Endothelial cell (in vitro differentiated cells): ENCODE data around the gene PKIG. TPM values are rescaled to one million over a fixed set of nuclear protein-coding genes. Genes with fewer than 3 reads are reported as not detected.

Experiments
- DNase-seq: peaks from one replicate; pipeline ENCODE4 v3.0.0; 2021; ENCODE audit warnings: low spot score
- H3K27ac Mint-ChIP-seq: one replicate; pipeline ENCODE4 v1.8.0; 2021; ENCODE audit warnings: mixed read lengths, inconsistent platforms; ENCODE audit not compliant: unreplicated experiment
- H3K27me3 Mint-ChIP-seq: one replicate; pipeline ENCODE4 v1.8.0; 2021; ENCODE audit warnings: mild to moderate bottlenecking, moderate library complexity, mixed read lengths, inconsistent platforms; ENCODE audit not compliant: unreplicated experiment
- H3K36me3 Mint-ChIP-seq: one replicate; pipeline ENCODE4 v1.8.0; 2021; ENCODE audit warnings: mild to moderate bottlenecking, low read depth, mixed read lengths, inconsistent platforms; ENCODE audit not compliant: unreplicated experiment
- H3K4me1 Mint-ChIP-seq: one replicate; pipeline ENCODE4 v1.8.0; 2021; ENCODE audit warnings: mild to moderate bottlenecking, mixed read lengths, inconsistent platforms; ENCODE audit not compliant: unreplicated experiment
- H3K4me3 Mint-ChIP-seq: one replicate; pipeline ENCODE4 v1.8.0; 2021; ENCODE audit warnings: mild to moderate bottlenecking, mixed read lengths, inconsistent platforms; ENCODE audit not compliant: unreplicated experiment
- H3K9me3 Mint-ChIP-seq: one replicate; pipeline ENCODE4 v1.8.0; 2021; ENCODE audit warnings: mixed read lengths, inconsistent platforms; ENCODE audit not compliant: unreplicated experiment
- CTCF ChIP-seq: fragments of 200-600 bp; sonication (generic); IDR thresholded peaks from one replicate; pipeline ENCODE4 v1.5.0; 2021; ENCODE audit warnings: antibody characterized with exemption; ENCODE audit not compliant: unreplicated experiment
- total RNA-seq: library from RNA; stranded (reverse); fragmentation: NEBNext Ultra II Directional; extraction: Animal tissue kit (Norgen Biotek cat#: 25700); gene quantifications from one replicate; pipeline ENCODE4 v1.2.1, GENCODE V29; 2021; ENCODE audit not compliant: unreplicated experiment

Gene PKIG
- total RNA-seq, 1 donor from 2014 or later: 184 TPM

- Mint-ChIP-seq H3K9me3 (no peaks in the 10 kb centered on the region), H3K27ac (peak overlapping the region; percentile 30), H3K36me3 (peaks cover 57% of the 10 kb centered on the region)
Measured at GRCh38 chr20:44637042-44637441, 54.7 kb downstream of the PKIG start.

GRCh38 chr20:44637522-44638372, 55.4 kb downstream of the PKIG start:
- Mint-ChIP-seq H3K9me3 (no peaks in the 10 kb centered on the region), H3K4me3 (no peak overlapping the region), H3K27me3 (peaks cover 9% of the 10 kb centered on the region), H3K4me1 (peaks cover 29% of the 10 kb centered on the region), H3K27ac (no peak overlapping the region), H3K36me3 (peaks cover 56% of the 10 kb centered on the region)
- no peak for DNase-seq
- TF ChIP-seq CTCF: no peak

More at GRCh38 chr20:44637042-44637441, 54.7 kb downstream of the PKIG start:
- Mint-ChIP-seq H3K27me3 (peaks cover 4% of the 10 kb centered on the region), H3K4me3 (no peak overlapping the region), H3K4me1 (peaks cover 22% of the 10 kb centered on the region)
- no peak for DNase-seq
- TF ChIP-seq CTCF: no peak

DNA sequence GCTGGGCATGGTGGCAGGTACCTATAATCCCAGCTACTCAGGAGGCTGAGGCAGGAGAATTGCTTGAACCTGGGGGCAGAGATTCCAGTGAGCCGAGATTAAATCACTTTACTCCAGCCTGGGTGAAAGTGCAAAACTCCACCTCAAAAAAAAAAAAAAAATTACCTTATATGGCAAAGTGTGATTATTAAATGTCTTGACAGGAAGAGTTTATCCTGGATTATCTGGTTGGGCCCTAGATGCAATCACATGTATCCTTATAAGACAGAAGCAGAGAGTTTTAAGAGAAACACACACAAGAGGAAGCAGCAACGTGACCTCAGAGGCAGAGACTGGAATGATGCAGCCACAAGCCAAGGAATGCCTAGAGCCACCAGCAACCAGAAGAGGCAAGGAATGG, 58.1 kb downstream of the PKIG start:
- no peak for TF ChIP-seq CTCF
- peaks cover 38% of the 10 kb centered on the region for H3K36me3 Mint-ChIP-seq

DNA sequence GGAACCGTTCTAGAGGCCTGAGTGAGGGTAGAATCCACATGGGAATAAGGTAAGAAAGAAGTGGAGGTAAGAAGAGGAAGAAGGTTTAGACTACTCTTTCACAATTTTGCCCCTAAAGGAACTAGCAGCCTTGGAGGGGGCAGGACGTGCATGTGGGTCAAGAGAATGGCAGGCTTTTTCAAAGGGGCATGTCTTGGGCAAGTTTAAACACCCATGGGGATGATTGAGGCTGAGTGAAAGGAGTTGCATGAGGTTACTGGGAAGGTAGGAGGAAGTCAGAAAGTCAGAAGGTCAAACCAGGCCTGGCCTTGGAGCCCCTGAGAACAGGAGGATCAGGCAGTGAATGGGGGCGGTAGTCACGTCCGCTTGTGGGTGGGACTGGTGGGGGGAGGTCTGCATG, 58.9 kb downstream of the PKIG start:
- Mint-ChIP-seq H3K4me3 (no peak overlapping the region), H3K4me1 (peaks cover 55% of the 10 kb centered on the region), H3K27me3 (peaks cover 23% of the 10 kb centered on the region), H3K9me3 (no peaks in the 10 kb centered on the region), H3K27ac (peak overlapping the region; percentile 96), H3K36me3 (peaks cover 36% of the 10 kb centered on the region)
- TF ChIP-seq CTCF: no peak
- DNase-seq: no peak

More for the DNA sequence above, 58.1 kb downstream of the PKIG start:
- Mint-ChIP-seq H3K4me1 (peaks cover 48% of the 10 kb centered on the region), H3K27me3 (peaks cover 18% of the 10 kb centered on the region), H3K9me3 (no peaks in the 10 kb centered on the region), H3K27ac (peak overlapping the region; percentile 38), H3K4me3 (peak overlapping the region; percentile 45)
- no peak for DNase-seq
